ENCODE results near the gene ETV1. TPM values are rescaled to one million over a fixed set of nuclear protein-coding genes. Genes with fewer than 3 reads are reported as not detected.

Gene ETV1
- total and polyA plus RNA-seq, 9 of the 15 experiments (the other 6 are each of a cell fraction or from before 2014, with no cell fraction given) = 7.2 to 27.4 (median 14.0) TPM

DNA sequence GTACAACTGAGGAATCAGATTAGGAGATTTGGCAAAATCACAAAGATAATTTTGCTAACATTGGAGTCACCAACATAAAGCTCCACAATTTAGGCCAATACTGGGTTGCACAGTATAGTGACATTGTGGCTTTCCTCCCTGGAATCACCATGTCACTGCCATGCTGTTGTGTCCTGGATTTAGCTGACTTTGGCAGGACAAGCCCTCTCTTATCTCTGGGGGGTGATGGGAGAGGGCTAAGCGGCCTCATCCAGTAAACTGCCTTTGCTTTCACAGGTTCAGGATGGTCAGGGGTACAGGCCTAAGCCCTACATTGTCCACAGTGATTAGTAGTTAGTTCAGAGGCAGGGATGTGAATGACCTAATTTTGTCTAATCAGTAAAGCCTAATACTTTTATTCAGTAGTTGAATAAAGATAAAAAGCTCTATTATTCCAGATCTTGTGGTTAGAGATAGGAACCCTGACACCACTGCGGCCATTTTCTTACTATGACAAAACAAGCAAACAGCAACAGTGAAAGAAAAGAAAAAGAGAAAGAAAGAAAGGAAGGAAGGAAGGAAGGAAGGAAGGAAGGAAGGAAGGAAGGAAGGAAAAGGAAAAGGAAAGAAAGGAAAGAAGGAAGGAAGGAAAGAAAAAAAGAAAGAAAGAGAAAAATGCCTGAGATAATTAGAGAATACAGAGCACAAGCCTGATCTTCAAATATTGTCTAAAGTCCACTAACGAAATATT, 140.1 kb downstream of the ETV1 start (continued):
- TF ChIP-seq, protein P1, sequence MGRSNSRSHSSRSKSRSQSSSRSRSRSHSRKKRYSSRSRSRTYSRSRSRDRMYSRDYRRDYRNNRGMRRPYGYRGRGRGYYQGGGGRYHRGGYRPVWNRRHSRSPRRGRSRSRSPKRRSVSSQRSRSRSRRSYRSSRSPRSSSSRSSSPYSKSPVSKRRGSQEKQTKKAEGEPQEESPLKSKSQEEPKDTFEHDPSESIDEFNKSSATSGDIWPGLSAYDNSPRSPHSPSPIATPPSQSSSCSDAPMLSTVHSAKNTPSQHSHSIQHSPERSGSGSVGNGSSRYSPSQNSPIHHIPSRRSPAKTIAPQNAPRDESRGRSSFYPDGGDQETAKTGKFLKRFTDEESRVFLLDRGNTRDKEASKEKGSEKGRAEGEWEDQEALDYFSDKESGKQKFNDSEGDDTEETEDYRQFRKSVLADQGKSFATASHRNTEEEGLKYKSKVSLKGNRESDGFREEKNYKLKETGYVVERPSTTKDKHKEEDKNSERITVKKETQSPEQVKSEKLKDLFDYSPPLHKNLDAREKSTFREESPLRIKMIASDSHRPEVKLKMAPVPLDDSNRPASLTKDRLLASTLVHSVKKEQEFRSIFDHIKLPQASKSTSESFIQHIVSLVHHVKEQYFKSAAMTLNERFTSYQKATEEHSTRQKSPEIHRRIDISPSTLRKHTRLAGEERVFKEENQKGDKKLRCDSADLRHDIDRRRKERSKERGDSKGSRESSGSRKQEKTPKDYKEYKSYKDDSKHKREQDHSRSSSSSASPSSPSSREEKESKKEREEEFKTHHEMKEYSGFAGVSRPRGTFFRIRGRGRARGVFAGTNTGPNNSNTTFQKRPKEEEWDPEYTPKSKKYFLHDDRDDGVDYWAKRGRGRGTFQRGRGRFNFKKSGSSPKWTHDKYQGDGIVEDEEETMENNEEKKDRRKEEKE (IDR thresholded peaks at IDR 0.05; ENCODE audit: borderline replicate concordance in 1 of 2, control insufficient read depth in 1 of 2, low read depth in 2 of 2, low read length in 1 of 2) = no peak
- TF ChIP-seq, protein P2, sequence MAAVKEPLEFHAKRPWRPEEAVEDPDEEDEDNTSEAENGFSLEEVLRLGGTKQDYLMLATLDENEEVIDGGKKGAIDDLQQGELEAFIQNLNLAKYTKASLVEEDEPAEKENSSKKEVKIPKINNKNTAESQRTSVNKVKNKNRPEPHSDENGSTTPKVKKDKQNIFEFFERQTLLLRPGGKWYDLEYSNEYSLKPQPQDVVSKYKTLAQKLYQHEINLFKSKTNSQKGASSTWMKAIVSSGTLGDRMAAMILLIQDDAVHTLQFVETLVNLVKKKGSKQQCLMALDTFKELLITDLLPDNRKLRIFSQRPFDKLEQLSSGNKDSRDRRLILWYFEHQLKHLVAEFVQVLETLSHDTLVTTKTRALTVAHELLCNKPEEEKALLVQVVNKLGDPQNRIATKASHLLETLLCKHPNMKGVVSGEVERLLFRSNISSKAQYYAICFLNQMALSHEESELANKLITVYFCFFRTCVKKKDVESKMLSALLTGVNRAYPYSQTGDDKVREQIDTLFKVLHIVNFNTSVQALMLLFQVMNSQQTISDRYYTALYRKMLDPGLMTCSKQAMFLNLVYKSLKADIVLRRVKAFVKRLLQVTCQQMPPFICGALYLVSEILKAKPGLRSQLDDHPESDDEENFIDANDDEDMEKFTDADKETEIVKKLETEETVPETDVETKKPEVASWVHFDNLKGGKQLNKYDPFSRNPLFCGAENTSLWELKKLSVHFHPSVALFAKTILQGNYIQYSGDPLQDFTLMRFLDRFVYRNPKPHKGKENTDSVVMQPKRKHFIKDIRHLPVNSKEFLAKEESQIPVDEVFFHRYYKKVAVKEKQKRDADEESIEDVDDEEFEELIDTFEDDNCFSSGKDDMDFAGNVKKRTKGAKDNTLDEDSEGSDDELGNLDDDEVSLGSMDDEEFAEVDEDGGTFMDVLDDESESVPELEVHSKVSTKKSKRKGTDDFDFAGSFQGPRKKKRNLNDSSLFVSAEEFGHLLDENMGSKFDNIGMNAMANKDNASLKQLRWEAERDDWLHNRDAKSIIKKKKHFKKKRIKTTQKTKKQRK (IDR thresholded peaks at IDR 0.05; ENCODE audit: borderline replicate concordance, low read depth, low read length) = no peak
- peak; percentile 86 for TF ChIP-seq E2F3 (CRISPR knock-in tag; IDR thresholded peaks at IDR 0.05)
- TF ChIP-seq, protein P3, sequence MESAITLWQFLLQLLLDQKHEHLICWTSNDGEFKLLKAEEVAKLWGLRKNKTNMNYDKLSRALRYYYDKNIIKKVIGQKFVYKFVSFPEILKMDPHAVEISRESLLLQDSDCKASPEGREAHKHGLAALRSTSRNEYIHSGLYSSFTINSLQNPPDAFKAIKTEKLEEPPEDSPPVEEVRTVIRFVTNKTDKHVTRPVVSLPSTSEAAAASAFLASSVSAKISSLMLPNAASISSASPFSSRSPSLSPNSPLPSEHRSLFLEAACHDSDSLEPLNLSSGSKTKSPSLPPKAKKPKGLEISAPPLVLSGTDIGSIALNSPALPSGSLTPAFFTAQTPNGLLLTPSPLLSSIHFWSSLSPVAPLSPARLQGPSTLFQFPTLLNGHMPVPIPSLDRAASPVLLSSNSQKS (CRISPR knock-in tag; IDR thresholded peaks at IDR 0.05) = no peak
- no peak for TF ChIP-seq RAD51 (IDR thresholded peaks at IDR 0.05; ENCODE audit: borderline replicate concordance, low read depth)
- no peak for TF ChIP-seq ESRRB (CRISPR knock-in tag; IDR thresholded peaks at IDR 0.05; ENCODE audit: borderline replicate concordance)
- no peak for TF ChIP-seq MCM2 (IDR thresholded peaks at IDR 0.05; ENCODE audit: low read depth)
- TF ChIP-seq ETV1 (tag; conservative IDR thresholded peaks at IDR 0.05; ENCODE audit: low read depth) = no peak
- TF ChIP-seq ZNF197 (CRISPR knock-in tag; IDR thresholded peaks at IDR 0.05; ENCODE audit: low read depth) = 0 out of 2 replicates have a peak, but pooled peaks have one; percentile 45
- TF ChIP-seq, protein P4, sequence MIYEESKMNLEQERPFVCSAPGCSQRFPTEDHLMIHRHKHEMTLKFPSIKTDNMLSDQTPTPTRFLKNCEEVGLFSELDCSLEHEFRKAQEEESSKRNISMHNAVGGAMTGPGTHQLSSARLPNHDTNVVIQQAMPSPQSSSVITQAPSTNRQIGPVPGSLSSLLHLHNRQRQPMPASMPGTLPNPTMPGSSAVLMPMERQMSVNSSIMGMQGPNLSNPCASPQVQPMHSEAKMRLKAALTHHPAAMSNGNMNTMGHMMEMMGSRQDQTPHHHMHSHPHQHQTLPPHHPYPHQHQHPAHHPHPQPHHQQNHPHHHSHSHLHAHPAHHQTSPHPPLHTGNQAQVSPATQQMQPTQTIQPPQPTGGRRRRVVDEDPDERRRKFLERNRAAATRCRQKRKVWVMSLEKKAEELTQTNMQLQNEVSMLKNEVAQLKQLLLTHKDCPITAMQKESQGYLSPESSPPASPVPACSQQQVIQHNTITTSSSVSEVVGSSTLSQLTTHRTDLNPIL (CRISPR knock-in tag; IDR thresholded peaks at IDR 0.05) = no peak
- no peak for TF ChIP-seq ZNF384 (IDR thresholded peaks at IDR 0.05; ENCODE audit: low read depth, low read length)
- no peak for TF ChIP-seq JUN (IDR thresholded peaks at IDR 0.05; ENCODE audit: borderline replicate concordance, low read depth, low read length)
- no peak for TF ChIP-seq JUN (CRISPR knock-in tag; IDR thresholded peaks at IDR 0.05; ENCODE audit: borderline replicate concordance)
- TF ChIP-seq ZFPM2 (CRISPR knock-in tag; IDR thresholded peaks at IDR 0.05) = no peak
- TF ChIP-seq, protein P5, sequence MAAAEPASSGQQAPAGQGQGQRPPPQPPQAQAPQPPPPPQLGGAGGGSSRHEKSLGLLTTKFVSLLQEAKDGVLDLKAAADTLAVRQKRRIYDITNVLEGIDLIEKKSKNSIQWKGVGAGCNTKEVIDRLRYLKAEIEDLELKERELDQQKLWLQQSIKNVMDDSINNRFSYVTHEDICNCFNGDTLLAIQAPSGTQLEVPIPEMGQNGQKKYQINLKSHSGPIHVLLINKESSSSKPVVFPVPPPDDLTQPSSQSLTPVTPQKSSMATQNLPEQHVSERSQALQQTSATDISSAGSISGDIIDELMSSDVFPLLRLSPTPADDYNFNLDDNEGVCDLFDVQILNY (CRISPR knock-in tag; IDR thresholded peaks at IDR 0.05) = no peak
- no peak for TF ChIP-seq CHD2 (IDR thresholded peaks at IDR 0.05; ENCODE audit: low read depth, low read length)
- no peak for TF ChIP-seq NCOR1 (IDR thresholded peaks at IDR 0.05)
